Smooth muscle cell (in vitro differentiated cells): ENCODE data around the gene AHSP. TPM values are rescaled to one million over a fixed set of nuclear protein-coding genes. Genes with fewer than 3 reads are reported as not detected.

Source experiments
- DNase-seq: peaks from one replicate; lab custom pipeline; 2025; ENCODE audit not compliant: unreplicated experiment; lab: John Stamatoyannopoulos, UW
- H2AFZ ChIP-seq: fragments of 200-600 bp; sonication (generic); 2 replicates; pipeline ENCODE4 v1.6.0; 2016; ENCODE audit warnings: antibody characterized with exemption, low read depth, mild to moderate bottlenecking
- H3F3A ChIP-seq: fragments of 200-600 bp; sonication (generic); 2 replicates; pipeline ENCODE4 v1.6.0; 2017; ENCODE audit warnings: antibody characterized with exemption, low read depth
- H3K27ac ChIP-seq: fragments of 200-600 bp; sonication (generic); 2 replicates; pipeline ENCODE4 v1.5.1; 2016; ENCODE audit warnings: low read depth, mild to moderate bottlenecking
- H3K27me3 ChIP-seq: fragments of 200-600 bp; sonication (generic); 2 replicates; pipeline ENCODE4 v1.6.1; 2016; ENCODE audit warnings: low read depth, mild to moderate bottlenecking
- H3K36me3 ChIP-seq: fragments of 200-600 bp; sonication (generic); 2 replicates; pipeline ENCODE4 v1.5.1; 2016; ENCODE audit warnings: low read depth
- H3K4me1 ChIP-seq: fragments of 200-600 bp; sonication (generic); 2 replicates; pipeline ENCODE4 v1.5.1; 2016; ENCODE audit warnings: low read depth
- H3K4me2 ChIP-seq: fragments of 200-600 bp; sonication (generic); 2 replicates; pipeline ENCODE4 v1.6.0; 2016; ENCODE audit warnings: mild to moderate bottlenecking
- H3K4me3 ChIP-seq: fragments of 200-600 bp; sonication (generic); 2 replicates; pipeline ENCODE4 v1.5.1; 2016; ENCODE audit warnings: mild to moderate bottlenecking
- H3K79me2 ChIP-seq: fragments of 200-600 bp; sonication (generic); 2 replicates; pipeline ENCODE4 v1.6.0; 2016; ENCODE audit warnings: low read depth, mild to moderate bottlenecking
- H3K9ac ChIP-seq: fragments of 200-600 bp; sonication (generic); 2 replicates; pipeline ENCODE4 v1.6.0; 2016; ENCODE audit warnings: low read depth
- H3K9me3 ChIP-seq: fragments of 200-600 bp; sonication (generic); replicated peaks from 2 replicates; pipeline ENCODE4 v1.5.1; 2016; ENCODE audit warnings: low read depth
- H4K20me1 ChIP-seq: fragments of 200-600 bp; sonication (generic); 2 replicates; pipeline ENCODE4 v1.6.0; 2016; ENCODE audit warnings: low read depth
- CTCF ChIP-seq: fragments of 200-600 bp; sonication (generic); IDR thresholded peaks from 2 replicates; pipeline ENCODE4 v1.5.1; 2017; ENCODE audit warnings: borderline replicate concordance, mild to moderate bottlenecking, antibody characterized with exemption; ENCODE audit not compliant: insufficient read depth, poor library complexity, severe bottlenecking
- WGBS: methylation state at CpG from one replicate; pipeline ENCODE4 v1.1.7; 2016; ENCODE audit warnings: low lambda C conversion rate; 5-methylcytosine and 5-hydroxymethylcytosine counted together
- polyA plus RNA-seq: library from polyadenylated mRNA; unstranded; fragments of >200 nt; fragmentation: Nextera tagmentation; extraction: Ambion mirVana; gene quantifications from 2 replicates; pipeline ENCODE4 v1.2.1, GENCODE V29; 2016
- total RNA-seq: library from RNA; depleted of rRNA; stranded (reverse); fragments of >200 nt; gene quantifications from 2 replicates; pipeline ENCODE4 v1.2.3, GENCODE V29; 2014

The AHSP gene
- total RNA-seq: not detected in 2 replicates
- not detected in 2 replicates for polyA plus RNA-seq

GRCh38 chr16:31527734-31528274, at the start of gene AHSP:
Gene AHSP, plus strand, starts transcription at chr16:31527900. Its CDS starts 240 bp downstream, at chr16:31528140.
- peaks cover 51% of the 10 kb centered on the region for H3K27me3 ChIP-seq
- no peaks in the 10 kb centered on the region for H3K4me1 ChIP-seq
- 53% methylated on average over 6 of the region's 6 CpGs for WGBS
- no peak within 1 kb of the TSS for H3K4me2 ChIP-seq
- no peak for TF ChIP-seq CTCF
- no peak within 1 kb of the TSS for H3K9ac ChIP-seq
- no peak within 1 kb of the TSS for H3K27ac ChIP-seq
- DNase-seq: no peak
- H3K9me3 ChIP-seq: no peaks in the 10 kb centered on the region
- H3F3A ChIP-seq: no peaks in the 10 kb centered on the region
- H4K20me1 ChIP-seq: no peaks in the 10 kb centered on the region
- H2AFZ ChIP-seq: no peak within 1 kb of the TSS
- no peak within 1 kb of the TSS for H3K4me3 ChIP-seq
- H3K79me2 ChIP-seq: no peaks in the 10 kb centered on the region
- no peaks in the 10 kb centered on the region for H3K36me3 ChIP-seq

- TF ChIP-seq CTCF: no peak
- Histone ChIP-seq H3K27me3 (no peaks in the 10 kb centered on the region), H3K4me3 (no peak overlapping the region), H3K79me2 (no peaks in the 10 kb centered on the region), H3K4me2 (no peak overlapping the region), H3K36me3 (peaks cover 6% of the 10 kb centered on the region), H3K9me3 (no peaks in the 10 kb centered on the region), H3K9ac (no peak overlapping the region), H4K20me1 (peaks cover 51% of the 10 kb centered on the region), H3F3A (peaks cover 38% of the 10 kb centered on the region), H3K27ac (no peak overlapping the region), H3K4me1 (no peaks in the 10 kb centered on the region), H2AFZ (no peak overlapping the region)
- DNase-seq: no peak
- 87% methylated on average over 3 of the region's 3 CpGs for WGBS
Measured at GRCh38 chr16:31478956-31479355, 48.7 kb upstream of the AHSP start.

DNA sequence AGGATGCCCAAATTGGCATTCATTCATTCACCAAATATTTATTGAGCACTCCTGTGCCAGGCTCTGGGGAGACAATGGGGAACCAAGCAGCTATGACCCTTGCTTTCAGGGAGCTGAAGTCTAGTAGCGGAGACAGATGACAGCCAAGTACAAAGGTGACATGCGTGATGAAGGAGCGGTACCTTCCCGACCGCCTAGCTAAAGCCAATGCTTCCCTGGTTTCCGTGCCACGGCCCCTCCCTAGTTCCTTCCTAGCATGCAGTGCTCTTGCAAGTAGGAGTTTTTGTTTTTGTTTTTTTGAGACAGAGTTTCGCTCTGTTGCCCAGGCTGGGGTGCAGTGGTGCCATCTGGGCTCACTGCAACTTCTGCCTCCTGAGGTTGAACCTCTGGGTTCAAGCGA, 47.9 kb upstream of the AHSP start:
- no peaks in the 10 kb centered on the region for H3K4me1 ChIP-seq
- H3K9me3 ChIP-seq: no peaks in the 10 kb centered on the region
- no peak for DNase-seq
- WGBS: 96% methylated on average over 9 of the region's 9 CpGs
- no peak overlapping the region for H3K4me2 ChIP-seq
- peaks cover 32% of the 10 kb centered on the region for H3F3A ChIP-seq
- no peak overlapping the region for H3K9ac ChIP-seq
- H3K4me3 ChIP-seq: no peak overlapping the region
- H3K27me3 ChIP-seq: no peaks in the 10 kb centered on the region
- peaks cover 3% of the 10 kb centered on the region for H3K36me3 ChIP-seq
- no peak overlapping the region for H3K27ac ChIP-seq
- no peak for TF ChIP-seq CTCF
- H4K20me1 ChIP-seq: peaks cover 43% of the 10 kb centered on the region
- H3K79me2 ChIP-seq: no peaks in the 10 kb centered on the region
- no peak overlapping the region for H2AFZ ChIP-seq
